GM18951 (cell line): ENCODE data around the gene NLRP3.
"Not testable (repeated sequence)": the region's sequence is repeated elsewhere in the genome, so short reads cannot be mapped to it uniquely, and the experiment has no call there.

Experiments used
- POLR2A ChIP-seq: IDR thresholded peaks from 4 replicates; pipeline ENCODE4 v1.6.1; 2011; ENCODE audit warnings: mild to moderate bottlenecking; ENCODE audit not compliant: insufficient read length, insufficient read depth; ENCODE audit errors: extremely low read depth
- in situ Hi-C: fragments of 300-500 bp; cut with MboI; formaldehyde crosslinking; loops from one replicate; pipeline ENCODE4 v1.12.0; 2022; ENCODE audit warnings: low sequenced_read_pairs, mixed read lengths, inconsistent platforms; ENCODE audit not compliant: unreplicated experiment

Gene NLRP3

DNA sequence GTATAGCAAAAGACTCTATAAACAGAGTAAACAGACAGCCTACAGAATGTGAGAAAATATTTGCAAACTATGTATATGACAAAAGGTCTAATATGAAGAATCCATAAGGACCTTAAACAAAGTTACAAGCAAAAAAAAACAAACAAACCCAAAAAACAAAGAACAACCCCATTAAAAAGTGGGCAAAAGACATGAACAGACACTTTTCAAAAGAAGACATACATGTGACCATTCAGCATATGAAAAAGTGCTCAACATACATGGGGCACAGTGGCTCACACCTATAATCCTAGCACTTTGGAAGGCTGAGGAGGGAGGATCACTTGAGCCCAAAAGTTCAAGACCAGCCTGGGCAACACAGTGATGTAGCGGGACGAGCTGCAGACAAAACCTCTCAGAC, 59.8 kb downstream of the NLRP3 start:
- in situ Hi-C loops = no loop called here
- TF ChIP-seq POLR2A = no peak

DNA sequence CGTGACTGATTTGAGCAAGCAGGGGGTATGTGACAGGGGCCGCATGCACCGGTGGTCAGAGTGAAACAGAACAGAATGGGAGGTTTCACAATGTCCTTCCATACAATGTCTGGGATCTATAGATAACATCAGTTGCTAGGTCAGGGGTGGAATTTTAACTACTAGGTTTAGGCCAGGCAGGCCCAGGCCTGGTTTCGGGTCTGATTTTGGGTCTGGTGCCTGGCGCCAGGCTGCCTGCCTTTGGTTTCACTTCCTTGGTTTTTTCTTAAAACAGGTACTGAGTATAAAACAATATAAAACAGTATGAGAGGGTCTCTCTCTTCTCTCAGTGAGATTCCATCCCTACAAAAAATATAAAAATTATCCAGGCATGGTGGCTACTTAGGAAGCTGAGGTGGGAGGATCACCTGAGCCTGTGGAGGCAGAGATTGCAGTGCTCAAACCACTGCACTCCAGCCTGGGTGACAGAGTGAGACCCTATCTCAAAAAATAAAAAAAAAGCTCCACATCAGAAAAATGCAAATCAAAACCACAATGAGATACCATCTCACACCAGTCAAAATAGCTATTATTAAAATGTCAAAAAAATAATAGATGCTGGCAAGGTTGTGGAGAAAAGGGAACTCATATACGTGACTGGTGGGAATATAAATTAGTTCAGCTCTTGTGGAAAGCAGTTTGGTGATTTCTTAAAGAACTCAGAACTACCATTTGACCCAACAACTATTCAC, 60.5 kb downstream of the NLRP3 start:
- in situ Hi-C loops = not testable (repeated sequence)

DNA sequence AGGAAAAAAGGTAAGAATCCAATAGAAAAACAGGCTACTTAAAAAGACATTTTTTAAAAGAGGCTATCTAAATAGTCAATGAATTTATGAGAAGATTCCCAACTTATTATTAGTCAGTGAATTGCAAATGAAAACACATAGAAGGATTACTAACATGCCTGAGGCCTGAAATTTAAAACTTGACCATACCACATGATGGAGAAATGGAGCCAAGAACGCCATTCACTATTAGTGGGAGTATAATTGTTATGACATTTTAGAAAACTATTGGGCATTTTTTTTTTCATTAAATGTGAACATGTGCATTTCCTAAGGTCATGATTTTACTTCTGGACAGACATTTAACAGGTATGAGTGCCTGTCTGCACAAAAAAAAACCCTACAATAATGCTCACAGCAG, 66.8 kb downstream of the NLRP3 start:
- in situ Hi-C loops = no loop called here
- no peak for TF ChIP-seq POLR2A

DNA sequence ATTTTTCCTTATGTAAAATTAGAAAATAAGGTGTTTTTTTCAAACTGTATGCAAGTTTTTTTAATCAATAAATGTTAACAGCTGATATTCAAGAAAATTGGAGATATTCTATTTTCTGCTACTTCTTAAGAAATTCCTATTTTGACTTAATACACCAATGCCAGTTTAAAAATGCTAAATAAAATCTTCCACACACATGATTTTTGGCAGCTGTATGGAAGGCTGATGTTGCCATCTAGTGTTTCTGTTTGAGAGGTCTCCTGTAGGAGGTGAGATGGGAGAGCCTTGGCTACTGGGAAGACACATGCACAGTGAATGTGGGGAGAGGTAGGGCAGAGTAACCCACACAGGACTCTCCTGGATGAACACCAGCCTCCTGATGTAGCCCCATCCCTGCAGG, 71.1 kb downstream of the NLRP3 start:
- in situ Hi-C loops = no loop called here
- no peak for TF ChIP-seq POLR2A

DNA sequence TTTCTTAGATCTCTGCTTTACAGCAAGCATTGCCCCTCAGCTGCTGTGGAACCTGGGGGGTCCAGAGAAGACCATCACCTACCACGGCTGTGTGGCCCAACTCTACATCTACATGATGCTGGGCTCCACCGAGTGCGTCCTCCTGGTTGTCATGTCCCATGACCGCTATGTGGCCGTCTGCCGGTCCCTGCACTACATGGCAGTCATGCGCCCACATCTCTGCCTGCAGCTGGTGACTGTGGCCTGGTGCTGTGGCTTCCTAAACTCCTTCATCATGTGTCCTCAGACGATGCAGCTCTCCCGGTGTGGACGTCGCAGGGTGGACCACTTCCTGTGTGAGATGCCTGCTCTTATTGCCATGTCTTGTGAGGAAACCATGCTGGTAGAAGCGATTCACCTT, 75.4 kb downstream of the NLRP3 start:
- in situ Hi-C loops = no loop called here
- no peak for TF ChIP-seq POLR2A

DNA sequence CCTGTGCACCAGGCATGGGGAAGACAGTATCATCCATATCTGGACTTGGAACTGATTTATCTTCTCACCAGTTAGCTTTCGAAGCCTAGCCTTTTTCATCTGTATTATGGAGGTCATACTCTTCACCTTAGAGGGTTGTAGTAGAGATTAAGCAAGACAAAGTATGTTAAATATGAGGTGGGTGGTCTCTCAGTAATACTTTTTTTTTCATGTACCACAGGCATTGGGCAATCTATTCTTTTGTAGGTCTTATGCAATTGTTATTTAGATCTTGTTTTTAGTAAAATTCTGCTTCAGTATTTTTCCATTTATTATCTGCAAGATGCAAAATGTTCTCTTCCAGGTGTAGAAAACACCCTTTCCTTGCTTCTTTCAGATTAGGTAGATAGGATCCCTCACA, 77.1 kb downstream of the NLRP3 start:
- in situ Hi-C loops = no loop called here
- TF ChIP-seq POLR2A = no peak

DNA sequence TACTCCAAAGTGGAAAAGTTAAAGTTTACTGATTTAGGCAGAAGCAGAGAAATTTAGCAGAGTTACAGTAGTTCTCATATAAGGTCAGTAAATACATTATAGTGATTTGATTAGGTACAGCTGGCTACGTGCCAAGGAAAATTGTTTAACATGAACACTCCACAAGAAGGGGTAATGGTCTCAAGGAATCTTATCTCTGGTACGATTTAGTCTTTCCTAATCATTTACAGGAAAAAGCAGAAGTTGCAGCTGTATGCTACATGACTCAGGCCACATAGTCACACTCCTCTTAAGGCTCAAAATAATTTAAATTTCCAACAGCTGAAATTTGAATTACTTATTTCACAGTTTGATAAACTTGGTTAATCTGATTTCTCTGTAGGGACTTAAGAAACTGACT, 78.8 kb downstream of the NLRP3 start:
- in situ Hi-C loops = no loop called here
- no peak for TF ChIP-seq POLR2A

DNA sequence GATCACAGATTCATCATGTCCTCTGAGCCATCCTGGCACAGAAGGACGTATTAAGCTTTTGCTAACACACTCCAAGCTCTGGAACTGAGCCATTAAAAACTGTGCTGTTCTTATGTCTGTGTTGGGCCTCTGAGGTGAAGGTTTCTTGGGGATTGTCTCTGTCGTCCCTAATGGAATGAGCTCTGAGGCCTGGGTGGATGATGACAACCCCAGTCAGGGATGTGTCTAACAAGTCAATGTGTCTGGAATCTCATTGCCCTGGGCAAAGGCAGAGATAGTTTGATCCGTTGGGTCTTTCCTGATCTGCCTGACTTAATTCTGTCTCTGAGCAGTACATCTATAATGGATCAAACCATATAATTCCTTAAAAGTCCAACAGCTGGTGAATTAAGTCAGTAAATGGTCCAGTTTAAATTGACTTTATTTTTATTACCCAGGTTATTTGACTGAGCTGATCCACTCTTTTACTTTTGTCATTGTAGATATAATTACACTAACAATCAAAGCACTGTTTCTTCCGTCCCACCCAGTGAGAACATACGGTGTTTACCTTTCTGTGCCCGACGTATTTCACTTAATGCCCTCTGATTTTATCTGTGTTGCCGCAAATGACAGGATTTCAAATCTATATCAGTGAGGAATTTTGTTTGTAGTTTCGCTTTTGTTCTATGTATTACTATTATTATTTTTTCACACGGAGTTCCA, 80.8 kb downstream of the NLRP3 start:
- TF ChIP-seq POLR2A = no peak
- in situ Hi-C loops = no loop called here
